SK-N-SH treated with all-trans-retinoic acid at 6 μM for 48 hours (cell line): Measurements from ENCODE around the gene SMTN.

Source experiments
- ATAC-seq: fragments of 200-7000 bp; cut with Tn5 transposase; 3 replicates; pipeline ENCODE4 v1.9.1; 2020; ENCODE audit warnings: mild to moderate bottlenecking, moderate library complexity
- ARNTL ChIP-seq: fragments of 450-650 bp; formaldehyde crosslinking; IDR thresholded peaks from 2 replicates; pipeline ENCODE4 v1.5.0; 2020; ENCODE audit warnings: low read depth, mild to moderate bottlenecking, moderate library complexity, borderline replicate concordance
- CREB5 ChIP-seq: fragments of 250-450 bp; sonication (Bioruptor Pico); IDR thresholded peaks from 2 replicates; pipeline ENCODE4 v1.5.1; 2020; ENCODE audit warnings: low read depth, mild to moderate bottlenecking, moderate library complexity
- ESRRG ChIP-seq: fragments of 250-450 bp; sonication (Bioruptor Pico); IDR thresholded peaks from 2 replicates; pipeline ENCODE4 v1.6.1; 2021; ENCODE audit warnings: mild to moderate bottlenecking
- OSR1 ChIP-seq: fragments of 250-450 bp; sonication (Bioruptor Pico); IDR thresholded peaks from 2 replicates; pipeline ENCODE4 v1.8.0; 2022; ENCODE audit warnings: moderate library complexity, mild to moderate bottlenecking, inconsistent platforms
- PATZ1 ChIP-seq: fragments of 250-450 bp; sonication (Bioruptor Pico); IDR thresholded peaks from 2 replicates; pipeline ENCODE4 v1.8.0; 2020; ENCODE audit warnings: mild to moderate bottlenecking, moderate library complexity, borderline replicate concordance
- PPARA ChIP-seq: fragments of 250-450 bp; sonication (Bioruptor Pico); IDR thresholded peaks from 2 replicates; pipeline ENCODE4 v1.5.0; 2020; ENCODE audit warnings: mild to moderate bottlenecking, borderline replicate concordance
- RARB ChIP-seq: fragments of 250-450 bp; sonication (Bioruptor Pico); IDR thresholded peaks from 2 replicates; pipeline ENCODE4 v1.8.0; 2021; ENCODE audit warnings: mild to moderate bottlenecking, moderate library complexity
- SNAI2 ChIP-seq: fragments of 250-450 bp; sonication (Bioruptor Pico); IDR thresholded peaks from 2 replicates; pipeline ENCODE4 v1.5.0; 2020; ENCODE audit warnings: mild to moderate bottlenecking, moderate library complexity
- TCF4 ChIP-seq: fragments of 250-450 bp; sonication (Bioruptor Pico); IDR thresholded peaks from 2 replicates; pipeline ENCODE4 v1.8.0; 2021; ENCODE audit warnings: mild to moderate bottlenecking, moderate library complexity, borderline replicate concordance
- TOX ChIP-seq: fragments of 250-450 bp; sonication (Bioruptor Pico); IDR thresholded peaks from 2 replicates; pipeline ENCODE4 v1.8.0; 2021; ENCODE audit warnings: mild to moderate bottlenecking, moderate library complexity, borderline replicate concordance
- ZC3H10 ChIP-seq: fragments of 250-450 bp; sonication (Bioruptor Pico); IDR thresholded peaks from 2 replicates; pipeline ENCODE4 v1.5.1; 2021; ENCODE audit warnings: mild to moderate bottlenecking, moderate library complexity
- ZFP3 ChIP-seq: fragments of 250-450 bp; sonication (Bioruptor Pico); IDR thresholded peaks from 2 replicates; pipeline ENCODE4 v1.5.0; 2020; ENCODE audit warnings: mild to moderate bottlenecking, moderate library complexity
- ZNF565 ChIP-seq: fragments of 450-650 bp; formaldehyde crosslinking; conservative IDR thresholded peaks from 2 replicates; pipeline ENCODE4 v1.5.0; 2020; ENCODE audit warnings: low read depth, mild to moderate bottlenecking, moderate library complexity
- ZNF70 ChIP-seq: fragments of 450-650 bp; formaldehyde crosslinking; IDR thresholded peaks from 2 replicates; pipeline ENCODE4 v1.5.0; 2020; ENCODE audit warnings: mild to moderate bottlenecking, moderate library complexity
- TF ChIP-seq, protein P1 (sequence below): fragments of 250-450 bp; sonication (Bioruptor Pico); IDR thresholded peaks from 2 replicates; pipeline ENCODE4 v1.5.1; 2021; ENCODE audit warnings: mild to moderate bottlenecking, moderate library complexity
- TF ChIP-seq, protein P2 (sequence below): fragments of 250-450 bp; sonication (Bioruptor Pico); IDR thresholded peaks from 2 replicates; pipeline ENCODE4 v1.8.0; 2021; ENCODE audit warnings: low read depth, mild to moderate bottlenecking, moderate library complexity, borderline replicate concordance
- TF ChIP-seq, protein P3 (sequence below): fragments of 250-450 bp; sonication (Bioruptor Pico); IDR thresholded peaks from 2 replicates; pipeline ENCODE4 v1.5.0; 2020; ENCODE audit warnings: mild to moderate bottlenecking, moderate library complexity

Gene SMTN

DNA sequence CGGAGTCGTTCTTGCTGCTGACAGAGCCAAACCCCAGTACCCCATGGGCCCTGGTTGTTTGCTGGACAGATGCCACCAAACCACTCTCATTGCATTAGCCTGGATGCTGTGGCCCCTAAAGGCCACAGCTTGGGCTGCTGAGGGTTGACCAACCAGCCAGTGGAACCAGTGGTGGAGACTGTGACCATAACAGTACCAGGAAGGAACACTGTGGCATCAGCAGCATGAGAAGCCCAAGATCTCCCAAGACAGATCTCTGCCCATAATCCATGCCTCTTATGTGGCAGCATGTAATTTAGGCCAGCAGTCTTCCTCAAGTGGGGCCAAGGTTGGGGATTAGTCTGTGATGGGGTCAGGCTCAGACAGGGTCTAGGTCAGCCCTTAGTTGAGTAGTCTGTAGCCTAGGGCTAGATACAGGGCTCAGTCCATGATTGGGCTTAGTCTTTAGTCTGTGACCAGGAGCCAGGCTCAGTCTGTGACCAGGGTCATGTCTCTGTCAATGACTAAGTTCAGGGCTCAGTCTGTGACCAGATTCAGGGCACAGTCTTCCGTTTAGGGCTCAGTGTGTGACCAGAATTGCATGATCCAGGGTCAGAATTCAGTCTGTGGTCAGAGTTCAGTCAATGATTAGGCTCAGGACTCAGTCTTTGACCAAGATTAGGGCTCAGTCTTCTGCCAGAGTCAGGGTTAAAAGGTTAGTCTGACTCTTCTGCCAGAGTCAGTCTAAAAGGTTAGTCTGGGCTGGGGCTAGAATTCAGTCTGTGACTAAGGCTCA is 37.1 kb downstream of the SMTN start (continued):
- TF ChIP-seq, protein P1, sequence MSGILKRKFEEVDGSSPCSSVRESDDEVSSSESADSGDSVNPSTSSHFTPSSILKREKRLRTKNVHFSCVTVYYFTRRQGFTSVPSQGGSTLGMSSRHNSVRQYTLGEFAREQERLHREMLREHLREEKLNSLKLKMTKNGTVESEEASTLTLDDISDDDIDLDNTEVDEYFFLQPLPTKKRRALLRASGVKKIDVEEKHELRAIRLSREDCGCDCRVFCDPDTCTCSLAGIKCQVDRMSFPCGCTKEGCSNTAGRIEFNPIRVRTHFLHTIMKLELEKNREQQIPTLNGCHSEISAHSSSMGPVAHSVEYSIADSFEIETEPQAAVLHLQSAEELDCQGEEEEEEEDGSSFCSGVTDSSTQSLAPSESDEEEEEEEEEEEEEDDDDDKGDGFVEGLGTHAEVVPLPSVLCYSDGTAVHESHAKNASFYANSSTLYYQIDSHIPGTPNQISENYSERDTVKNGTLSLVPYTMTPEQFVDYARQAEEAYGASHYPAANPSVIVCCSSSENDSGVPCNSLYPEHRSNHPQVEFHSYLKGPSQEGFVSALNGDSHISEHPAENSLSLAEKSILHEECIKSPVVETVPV, result no peak
- TF ChIP-seq SNAI2 (CRISPR knock-in tag) (no peak), PPARA (CRISPR knock-in tag) (no peak), PATZ1 (no peak), TOX (CRISPR knock-in tag) (no peak)
- TF ChIP-seq, protein P2, sequence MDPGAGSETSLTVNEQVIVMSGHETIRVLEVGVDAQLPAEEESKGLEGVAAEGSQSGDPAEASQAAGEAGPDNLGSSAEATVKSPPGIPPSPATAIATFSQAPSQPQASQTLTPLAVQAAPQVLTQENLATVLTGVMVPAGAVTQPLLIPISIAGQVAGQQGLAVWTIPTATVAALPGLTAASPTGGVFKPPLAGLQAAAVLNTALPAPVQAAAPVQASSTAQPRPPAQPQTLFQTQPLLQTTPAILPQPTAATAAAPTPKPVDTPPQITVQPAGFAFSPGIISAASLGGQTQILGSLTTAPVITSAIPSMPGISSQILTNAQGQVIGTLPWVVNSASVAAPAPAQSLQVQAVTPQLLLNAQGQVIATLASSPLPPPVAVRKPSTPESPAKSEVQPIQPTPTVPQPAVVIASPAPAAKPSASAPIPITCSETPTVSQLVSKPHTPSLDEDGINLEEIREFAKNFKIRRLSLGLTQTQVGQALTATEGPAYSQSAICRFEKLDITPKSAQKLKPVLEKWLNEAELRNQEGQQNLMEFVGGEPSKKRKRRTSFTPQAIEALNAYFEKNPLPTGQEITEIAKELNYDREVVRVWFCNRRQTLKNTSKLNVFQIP (CRISPR knock-in tag), result no peak

DNA sequence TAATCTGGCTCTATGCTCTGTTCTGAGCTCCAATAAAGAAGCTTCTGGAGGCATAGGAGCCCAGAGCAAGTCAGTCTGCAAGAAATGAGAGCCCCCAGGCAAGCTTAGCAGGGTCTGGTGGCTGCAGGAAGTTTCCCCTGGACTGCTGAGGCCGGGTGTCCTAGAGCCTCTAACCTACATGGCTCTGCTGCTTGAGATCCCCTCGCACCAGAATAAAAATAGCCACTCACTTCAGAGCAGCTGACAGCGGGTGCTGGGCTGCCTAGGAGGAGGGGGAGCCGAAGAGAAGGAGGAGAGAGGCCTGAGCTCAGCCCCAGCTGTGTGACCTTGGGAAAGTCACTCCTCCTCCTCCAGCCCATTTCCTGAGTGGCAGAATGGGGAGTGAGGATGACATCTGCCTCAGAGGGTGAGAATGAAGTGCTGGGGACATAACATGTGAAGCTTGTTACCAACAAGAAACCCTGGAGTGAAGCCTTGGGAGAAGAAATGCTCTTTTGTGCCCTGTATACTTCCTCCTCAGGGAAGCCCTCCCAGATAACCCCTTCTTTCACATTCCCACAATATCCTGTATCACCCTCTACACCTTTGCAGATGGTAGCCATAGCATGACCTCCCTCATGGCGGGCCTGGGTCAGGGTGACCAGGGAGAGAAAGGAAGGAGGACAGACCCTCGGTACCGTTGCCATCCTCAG is 38.1 kb downstream of the SMTN start:
- TF ChIP-seq PPARA (CRISPR knock-in tag) (no peak), TCF4 (CRISPR knock-in tag) (no peak), ZNF70 (CRISPR knock-in tag) (no peak), RARB (CRISPR knock-in tag) (no peak), ZFP3 (CRISPR knock-in tag) (no peak)
- TF ChIP-seq, protein P2 (CRISPR knock-in tag), result no peak
- ATAC-seq, result no peak

DNA sequence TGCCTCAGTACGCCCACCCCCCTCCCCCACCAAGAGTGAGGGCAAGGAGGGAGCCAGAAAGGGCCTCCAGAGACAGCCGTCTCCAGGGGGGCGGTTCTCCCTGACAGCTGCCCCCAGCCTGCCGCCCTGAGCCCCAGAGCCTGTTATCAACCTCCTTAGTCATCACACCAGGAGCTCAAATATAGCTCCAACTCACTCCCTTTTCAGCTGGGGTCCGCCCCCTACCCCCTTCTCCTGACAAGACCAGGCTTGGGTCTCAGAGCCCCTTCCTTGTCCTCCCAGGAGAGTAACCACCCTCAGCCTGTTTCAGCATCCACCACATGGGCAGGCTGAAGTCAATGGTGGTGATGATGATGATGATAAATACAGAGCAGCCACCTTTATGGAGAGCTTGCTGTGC is 39.1 kb downstream of the SMTN start:
- no peak for ATAC-seq
- TF ChIP-seq PPARA (CRISPR knock-in tag), result no peak
- TF ChIP-seq, protein P2 (CRISPR knock-in tag), result no peak
- no peak for TF ChIP-seq RARB (CRISPR knock-in tag)
- TF ChIP-seq TCF4 (CRISPR knock-in tag), result no peak
- TF ChIP-seq PATZ1, result no peak
- TF ChIP-seq ARNTL (CRISPR knock-in tag), result no peak
- TF ChIP-seq OSR1 (CRISPR knock-in tag), result no peak
- no peak for TF ChIP-seq ZNF565 (CRISPR knock-in tag)
- no peak for TF ChIP-seq CREB5 (CRISPR knock-in tag)
- no peak for TF ChIP-seq ZC3H10 (CRISPR knock-in tag)
- no peak for TF ChIP-seq ESRRG (CRISPR knock-in tag)
- TF ChIP-seq ZFP3 (CRISPR knock-in tag), result no peak
- TF ChIP-seq SNAI2 (CRISPR knock-in tag), result no peak
- TF ChIP-seq, protein P3, sequence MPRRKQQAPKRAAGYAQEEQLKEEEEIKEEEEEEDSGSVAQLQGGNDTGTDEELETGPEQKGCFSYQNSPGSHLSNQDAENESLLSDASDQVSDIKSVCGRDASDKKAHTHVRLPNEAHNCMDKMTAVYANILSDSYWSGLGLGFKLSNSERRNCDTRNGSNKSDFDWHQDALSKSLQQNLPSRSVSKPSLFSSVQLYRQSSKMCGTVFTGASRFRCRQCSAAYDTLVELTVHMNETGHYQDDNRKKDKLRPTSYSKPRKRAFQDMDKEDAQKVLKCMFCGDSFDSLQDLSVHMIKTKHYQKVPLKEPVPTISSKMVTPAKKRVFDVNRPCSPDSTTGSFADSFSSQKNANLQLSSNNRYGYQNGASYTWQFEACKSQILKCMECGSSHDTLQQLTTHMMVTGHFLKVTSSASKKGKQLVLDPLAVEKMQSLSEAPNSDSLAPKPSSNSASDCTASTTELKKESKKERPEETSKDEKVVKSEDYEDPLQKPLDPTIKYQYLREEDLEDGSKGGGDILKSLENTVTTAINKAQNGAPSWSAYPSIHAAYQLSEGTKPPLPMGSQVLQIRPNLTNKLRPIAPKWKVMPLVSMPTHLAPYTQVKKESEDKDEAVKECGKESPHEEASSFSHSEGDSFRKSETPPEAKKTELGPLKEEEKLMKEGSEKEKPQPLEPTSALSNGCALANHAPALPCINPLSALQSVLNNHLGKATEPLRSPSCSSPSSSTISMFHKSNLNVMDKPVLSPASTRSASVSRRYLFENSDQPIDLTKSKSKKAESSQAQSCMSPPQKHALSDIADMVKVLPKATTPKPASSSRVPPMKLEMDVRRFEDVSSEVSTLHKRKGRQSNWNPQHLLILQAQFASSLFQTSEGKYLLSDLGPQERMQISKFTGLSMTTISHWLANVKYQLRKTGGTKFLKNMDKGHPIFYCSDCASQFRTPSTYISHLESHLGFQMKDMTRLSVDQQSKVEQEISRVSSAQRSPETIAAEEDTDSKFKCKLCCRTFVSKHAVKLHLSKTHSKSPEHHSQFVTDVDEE (CRISPR knock-in tag), result no peak
- TF ChIP-seq, protein P1, result no peak
